NCI-H2196 treated with DMSO at 0.1 percent for 48 hours (cell line): ENCODE measurements around the gene FHOD3.
"Not testable (repeated sequence)": the region's sequence is repeated elsewhere in the genome, so short reads cannot be mapped to it uniquely, and the experiment has no call there.

Experiments
- DNase-seq: peaks from one replicate; lab custom pipeline; 2025; ENCODE audit not compliant: unreplicated experiment; lab: John Stamatoyannopoulos, UW

The FHOD3 gene

GRCh38 chr18:36762965-36763364, 465.5 kb downstream of the FHOD3 start:
- not testable (repeated sequence) for DNase-seq

- DNase-seq = no peak
These were observed 469.3 kb downstream of the FHOD3 start for GRCh38 chr18:36766836-36767235.

- DNase-seq = no peak
These were observed 471.7 kb downstream of the FHOD3 start for GRCh38 chr18:36769172-36769571.

- DNase-seq = no peak
These were observed 472.2 kb downstream of the FHOD3 start for GRCh38 chr18:36769611-36770314.

- DNase-seq = no peak
These were observed 472.9 kb downstream of the FHOD3 start for GRCh38 chr18:36770315-36770946.

GRCh38 chr18:36771245-36771644, 473.7 kb downstream of the FHOD3 start:
- no peak for DNase-seq

- no peak for DNase-seq
These were observed 474.8 kb downstream of the FHOD3 start for GRCh38 chr18:36772241-36772723.

- no peak for DNase-seq
These were observed 477.9 kb downstream of the FHOD3 start for GRCh38 chr18:36775396-36775795.

GRCh38 chr18:36776650-36777049, 479.1 kb downstream of the FHOD3 start:
- no peak for DNase-seq

GRCh38 chr18:36777566-36777965, 480.1 kb downstream of the FHOD3 start:
- DNase-seq = no peak

GRCh38 chr18:36780748-36781147, 483.2 kb downstream of the FHOD3 start:
- DNase-seq = no peak

- DNase-seq = no peak
These were observed 485.2 kb downstream of the FHOD3 start for GRCh38 chr18:36782710-36783109.

GRCh38 chr18:36783792-36784191, 486.3 kb downstream of the FHOD3 start:
- no peak for DNase-seq

GRCh38 chr18:36786686-36787085, 489.2 kb downstream of the FHOD3 start:
- no peak for DNase-seq

- no peak for DNase-seq
These were observed 495.2 kb downstream of the FHOD3 start for GRCh38 chr18:36792634-36793283.

GRCh38 chr18:36798738-36799473, 501.4 kb downstream of the FHOD3 start:
- no peak for DNase-seq

GRCh38 chr18:36805105-36805504, 507.6 kb downstream of the FHOD3 start:
- no peak for DNase-seq

GRCh38 chr18:36808681-36809080, 511.2 kb downstream of the FHOD3 start:
- DNase-seq = no peak

GRCh38 chr18:36809590-36810381, 512.3 kb downstream of the FHOD3 start:
- DNase-seq = peak; percentile 34

GRCh38 chr18:36811430-36811829, 513.9 kb downstream of the FHOD3 start:
- DNase-seq = no peak

- DNase-seq = no peak
These were observed 514.4 kb downstream of the FHOD3 start for GRCh38 chr18:36811955-36812354.
